Stimulated activated CD8-positive, alpha-beta memory T cell treated with anti-CD3 and anti-CD28 coated beads, Interleukin-2, amount 100 ng/mL, for 1 hour (primary cell): ENCODE measurements around the gene WDR73.
A peak's percentile ranks its signal among the peaks of the same experiment; 100 is the strongest.
"Not testable (repeated sequence)": the region's sequence is repeated elsewhere in the genome, so short reads cannot be mapped to it uniquely, and the experiment has no call there.

Experiments
- DNase-seq, 2 donors: peaks; one replicate each; pipeline ENCODE4 v3.0.0-alpha.2; 2020; ENCODE audit warnings: low read depth in 2 of 2

Gene WDR73

DNA sequence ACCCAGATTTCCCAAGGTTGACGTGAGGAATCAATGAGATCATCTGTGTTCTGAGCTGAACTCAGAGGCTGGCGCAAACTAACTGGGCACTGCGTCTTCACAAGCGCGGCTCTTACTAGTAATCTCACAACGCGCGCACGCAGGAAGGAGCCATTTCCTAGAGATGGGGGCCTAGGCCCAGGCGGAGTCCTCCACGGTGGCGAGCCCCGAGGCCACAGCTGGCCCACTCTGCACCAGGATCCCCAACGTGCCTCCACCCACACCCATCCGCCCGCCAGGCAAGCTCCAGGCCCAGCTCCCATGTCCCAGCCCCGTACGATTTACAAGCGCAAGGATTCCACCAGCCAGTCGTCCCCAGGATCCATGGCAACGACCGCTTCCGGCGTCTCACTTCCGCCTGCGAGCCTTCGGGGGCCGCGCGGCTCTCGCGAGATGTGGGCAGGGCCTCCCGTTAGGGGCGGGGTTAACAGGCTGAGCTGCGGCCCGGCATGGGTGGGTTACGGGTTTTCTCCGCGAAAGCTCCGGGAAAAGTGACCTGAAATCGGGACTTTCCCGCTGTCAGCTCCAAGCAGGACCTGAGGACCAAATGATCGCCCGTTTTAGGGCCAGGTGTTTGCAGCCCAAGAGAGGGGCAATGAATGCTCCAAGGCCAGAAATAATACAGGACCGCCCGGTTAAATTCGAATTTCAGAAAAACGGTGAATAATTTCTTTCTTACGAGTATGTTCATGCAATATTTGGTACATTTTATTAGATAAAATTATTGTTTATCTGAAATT, at the start of gene WDR73:
WDR73 (minus strand) TSS at position 374 of the 779 bp plus-strand sequence; CDS start at position 365, 9 bp downstream.
- DNase-seq = peak; percentile 95 to 96

DNA sequence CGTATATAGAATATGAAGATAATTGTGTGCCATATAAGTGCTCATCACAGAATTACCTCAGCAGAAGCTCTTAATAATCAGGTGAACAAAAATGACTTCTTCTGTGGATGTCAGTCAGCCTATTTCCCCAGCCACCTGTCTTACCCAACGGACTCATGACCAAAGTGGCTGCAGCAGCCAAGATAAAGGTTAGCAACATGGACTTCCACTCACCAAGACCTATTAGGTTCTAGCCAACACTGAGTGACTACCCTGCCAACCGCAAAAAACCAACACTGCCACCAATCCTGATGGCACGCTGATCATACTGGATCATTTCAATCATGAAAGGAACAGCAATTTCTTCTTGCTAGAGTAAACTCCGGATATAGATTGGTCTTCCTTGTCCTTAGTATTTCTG, 49.7 kb upstream of the WDR73 start:
- DNase-seq = no peak

GRCh38 chr15:84702961-84703482, 48.9 kb upstream of the WDR73 start:
- DNase-seq = no peak

DNA sequence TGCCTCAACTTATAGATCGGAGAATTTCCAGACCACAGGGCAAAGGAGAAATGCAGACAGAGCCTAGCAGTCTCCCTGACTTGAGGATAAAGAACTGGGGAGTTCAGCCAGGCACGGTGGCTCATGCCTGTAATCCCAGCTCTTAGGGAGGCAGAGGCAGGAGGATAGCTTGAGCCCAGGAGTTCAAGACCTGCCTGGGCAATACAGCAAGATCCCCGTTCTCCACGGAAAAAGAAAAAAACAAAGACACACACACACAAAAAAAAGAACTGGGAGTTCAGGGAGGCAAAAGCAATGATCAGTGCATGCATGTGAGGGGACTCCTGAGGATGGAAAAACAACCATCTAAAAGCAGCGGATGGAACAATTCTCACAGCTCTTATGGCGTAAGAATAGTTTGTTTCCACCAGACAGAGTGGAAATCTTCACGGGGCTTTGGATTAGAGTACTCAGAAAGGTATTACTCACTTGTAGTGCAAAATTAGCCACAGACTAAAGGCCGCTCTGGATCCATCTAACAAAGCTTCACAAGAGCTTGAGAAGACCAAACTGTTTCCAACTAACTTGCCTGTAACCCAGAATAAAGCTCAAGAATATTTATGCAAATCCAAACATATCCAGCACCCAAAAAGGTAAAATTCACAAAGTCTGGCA, 45.6 kb upstream of the WDR73 start:
- DNase-seq = no peak

DNA sequence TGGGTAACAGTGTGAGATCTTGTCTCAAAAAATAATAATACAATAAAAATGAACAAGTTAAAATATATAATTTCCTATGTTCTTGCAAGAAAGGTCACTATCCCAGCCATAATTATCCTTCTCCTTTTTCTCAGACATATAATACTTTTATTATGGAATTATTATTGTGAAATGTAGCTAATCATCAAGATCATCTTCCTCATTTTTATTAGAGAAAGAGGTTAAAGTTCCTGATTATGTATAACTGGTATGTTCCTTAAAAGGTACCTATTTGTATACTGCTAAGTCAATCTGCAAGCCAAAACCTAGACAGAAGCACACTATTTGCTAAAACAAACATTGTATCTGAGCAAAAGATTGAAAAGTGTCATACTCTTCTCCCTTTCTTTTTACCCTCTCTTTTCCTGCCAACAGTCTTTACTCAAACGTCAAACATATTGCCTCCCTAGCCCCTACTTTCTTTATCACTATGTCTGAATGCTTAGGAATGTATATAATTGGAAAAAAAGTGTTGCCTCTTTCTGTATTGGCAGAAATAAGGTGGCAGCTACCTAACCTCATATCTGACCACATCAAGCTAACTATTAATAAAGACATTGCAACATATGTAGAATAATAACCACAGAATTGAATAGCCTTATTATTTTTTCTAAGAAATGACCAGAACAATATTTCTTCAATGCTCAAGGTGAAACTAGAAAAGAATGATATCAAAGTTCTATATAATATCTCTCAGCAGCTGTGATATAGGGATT, 43.3 kb upstream of the WDR73 start:
- no peak for DNase-seq

DNA sequence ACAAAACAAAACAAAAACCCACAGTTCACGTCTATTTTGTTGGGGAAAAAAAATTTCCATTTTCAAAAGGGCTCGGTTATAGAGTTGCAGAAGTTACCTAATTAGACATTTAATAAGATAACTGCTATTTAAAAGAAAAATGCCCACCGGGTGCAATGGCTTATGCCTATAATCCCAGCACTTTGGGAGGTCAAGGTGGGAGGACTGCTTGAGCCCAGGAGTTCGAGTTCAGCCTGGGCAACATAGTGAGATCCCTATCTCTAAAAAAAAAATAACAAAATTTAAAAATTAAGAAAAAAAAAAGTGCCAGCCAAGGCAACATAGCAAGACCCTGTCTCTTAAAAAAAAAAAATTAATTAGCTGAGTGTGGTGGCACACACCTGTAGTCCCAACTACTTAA, 42.7 kb upstream of the WDR73 start:
- DNase-seq = no peak

GRCh38 chr15:84690342-84690741, 36.3 kb upstream of the WDR73 start:
- no peak for DNase-seq

DNA sequence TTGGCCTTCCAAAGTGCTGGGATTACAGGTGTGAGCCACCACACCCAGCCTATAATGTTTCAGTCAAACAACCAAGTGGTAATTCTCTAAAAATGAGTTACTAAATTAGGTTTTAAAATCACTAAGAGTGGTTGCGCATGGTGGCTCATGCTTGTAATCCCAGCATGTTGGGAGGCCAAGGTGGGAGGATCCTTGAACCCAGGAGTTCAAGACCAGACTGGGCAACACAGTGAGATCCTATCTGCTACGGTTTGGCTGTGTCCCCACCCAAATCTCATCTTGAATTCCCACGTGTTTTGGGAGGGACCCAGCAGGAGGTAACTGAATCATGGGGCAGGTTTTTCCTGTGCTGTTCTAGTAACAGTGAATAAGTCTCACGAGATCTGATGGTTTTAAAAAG, 35.8 kb upstream of the WDR73 start:
- no peak for DNase-seq

GRCh38 chr15:84686446-84686845, 32.4 kb upstream of the WDR73 start:
- DNase-seq = not testable (repeated sequence)

DNA sequence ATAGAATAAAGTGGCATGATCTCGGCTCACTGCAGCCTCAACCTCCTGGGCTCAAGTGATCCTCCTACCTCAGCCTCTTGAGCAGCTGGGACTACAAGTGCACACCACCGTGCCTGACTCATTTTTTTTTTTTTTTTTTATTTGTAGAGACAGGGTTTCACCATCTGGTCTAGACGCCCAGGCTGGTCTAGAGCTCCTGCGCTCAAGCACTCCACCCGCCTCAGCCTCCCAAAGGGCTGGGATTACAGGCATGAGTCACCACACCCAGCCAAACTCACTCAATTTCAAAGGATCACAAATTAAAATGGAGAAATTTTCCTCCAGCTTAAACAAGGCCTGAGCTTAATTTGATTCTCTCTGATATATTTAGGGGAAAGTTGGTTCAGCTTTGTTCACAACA, 31.2 kb upstream of the WDR73 start:
- no peak for DNase-seq

DNA sequence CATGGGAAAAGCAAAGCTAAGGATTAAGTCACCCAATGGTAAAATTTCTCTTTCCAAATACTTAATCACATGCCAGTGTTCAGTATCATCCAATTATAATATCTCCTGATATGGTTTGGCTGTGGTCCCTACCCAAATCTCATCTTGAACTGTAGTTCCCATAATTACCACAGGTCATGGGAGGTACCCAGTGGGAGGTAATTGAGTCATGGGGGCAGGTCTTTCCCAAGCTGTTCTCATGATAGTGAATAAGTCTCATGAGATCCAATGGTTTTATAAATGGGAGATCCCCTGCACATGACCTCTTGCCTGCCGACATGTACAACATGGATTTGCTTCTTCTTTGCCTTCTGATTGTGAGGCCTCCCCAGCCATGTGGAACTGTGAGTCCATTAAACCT, 30.0 kb upstream of the WDR73 start:
- DNase-seq = no peak

- no peak for DNase-seq
Measured at GRCh38 chr15:84681831-84682230, 27.7 kb upstream of the WDR73 start.

GRCh38 chr15:84671211-84671610, 17.1 kb upstream of the WDR73 start:
- DNase-seq = no peak

DNA sequence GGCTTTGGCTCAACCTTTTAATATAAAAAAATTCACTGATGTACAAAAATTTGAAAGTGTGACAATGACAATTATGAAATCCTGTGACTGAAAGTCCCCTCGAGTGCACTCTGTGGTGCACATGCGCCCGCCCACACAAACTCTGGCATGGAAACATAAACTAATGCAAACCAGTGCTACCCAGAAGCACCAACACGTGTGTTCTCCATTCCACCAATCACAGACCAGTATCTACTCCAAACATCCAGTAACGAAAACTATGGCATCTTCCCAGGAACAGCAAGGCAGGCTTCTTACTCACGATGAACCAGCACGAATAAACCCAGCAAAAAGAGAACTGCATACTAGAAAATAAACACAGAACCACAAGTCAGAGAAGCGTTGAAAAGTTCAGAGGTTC, 15.6 kb upstream of the WDR73 start:
- DNase-seq = no peak

DNA sequence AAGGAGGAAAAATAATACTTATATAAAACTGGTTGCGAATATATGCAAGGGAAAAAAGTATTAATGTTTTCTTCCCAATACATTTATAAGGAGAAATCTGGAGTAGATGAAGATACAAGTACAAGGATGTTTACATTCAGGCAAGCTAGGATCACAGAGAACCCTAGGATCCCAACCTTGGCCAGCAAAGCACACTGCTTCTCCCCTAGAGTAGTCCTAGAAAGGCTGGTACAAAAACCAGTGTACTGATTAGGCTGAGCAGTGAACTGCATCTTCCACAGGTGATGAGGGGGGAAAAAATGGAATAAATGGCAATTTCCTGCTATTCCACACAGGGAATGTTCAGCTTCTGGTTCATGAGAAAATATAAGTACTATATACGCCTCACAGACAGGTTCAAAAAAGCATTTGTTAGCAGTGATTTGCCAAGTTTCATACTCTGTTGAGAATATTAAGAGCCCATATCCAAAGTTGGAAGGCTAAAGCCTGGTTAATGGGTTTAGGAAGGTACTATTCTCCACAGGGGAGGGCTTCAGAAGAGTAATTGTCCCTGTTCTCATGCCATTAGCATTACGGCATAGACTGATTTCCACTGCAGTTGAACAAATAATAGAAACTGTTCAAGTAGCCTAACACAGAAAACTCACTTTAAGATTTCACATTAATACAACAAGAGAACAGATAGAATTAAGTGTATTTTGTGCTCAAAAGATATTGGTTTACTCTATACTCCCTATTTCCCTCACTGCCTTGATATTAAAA, 14.3 kb upstream of the WDR73 start:
- DNase-seq = no peak

GRCh38 chr15:84666373-84666772, 12.3 kb upstream of the WDR73 start:
- no peak for DNase-seq

DNA sequence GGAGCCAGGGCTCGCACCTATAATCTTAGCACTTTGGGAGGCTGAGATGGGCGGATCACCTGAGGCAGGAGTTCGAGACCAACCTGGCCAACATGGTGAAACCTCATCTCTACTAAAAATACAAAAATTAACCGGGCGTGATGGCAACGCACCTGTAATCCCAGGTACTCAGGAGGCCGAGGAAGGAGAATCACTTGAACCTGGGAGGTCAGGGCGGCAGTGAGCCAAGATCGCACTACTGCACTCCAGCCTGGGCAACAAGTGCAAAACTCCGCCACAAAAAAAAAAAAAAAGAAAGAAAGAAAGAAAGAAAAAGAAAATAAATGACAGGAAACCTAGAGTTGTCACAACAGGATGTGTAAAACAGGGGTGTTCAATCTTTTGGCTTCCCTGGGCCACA, 6.9 kb upstream of the WDR73 start:
- DNase-seq = no peak

- DNase-seq = no peak
Measured at GRCh38 chr15:84659904-84660781, 6.1 kb upstream of the WDR73 start.

DNA sequence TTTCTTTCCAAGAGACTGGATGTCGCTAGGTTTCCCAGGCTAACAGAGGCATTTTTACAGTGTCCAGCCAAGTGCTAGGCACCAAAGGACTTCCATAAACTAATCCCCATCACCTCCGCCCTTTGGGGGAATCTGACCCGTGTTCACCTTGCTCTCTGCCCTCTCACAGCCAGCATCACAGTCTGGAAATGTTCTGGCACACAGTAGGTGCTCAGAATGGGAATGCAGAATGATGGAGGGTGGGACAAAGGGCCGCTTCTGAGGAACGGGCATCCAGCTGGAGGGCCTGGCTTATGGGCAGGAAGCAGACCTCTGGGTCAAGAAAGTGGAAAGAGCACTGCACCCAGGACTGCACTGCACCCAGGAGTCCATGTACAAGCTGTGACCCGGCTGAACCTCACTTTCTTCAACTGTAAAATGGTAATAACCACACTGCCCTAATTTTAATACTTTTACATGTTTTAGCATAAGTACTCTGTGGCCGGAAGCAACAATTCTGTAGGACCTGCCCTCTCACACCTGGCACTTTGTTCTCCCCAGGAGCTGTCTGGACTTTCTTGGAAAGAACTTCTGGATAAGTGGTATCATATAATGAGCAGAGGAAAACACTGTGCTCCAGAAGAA, 4.8 kb upstream of the WDR73 start:
- DNase-seq = no peak

DNA sequence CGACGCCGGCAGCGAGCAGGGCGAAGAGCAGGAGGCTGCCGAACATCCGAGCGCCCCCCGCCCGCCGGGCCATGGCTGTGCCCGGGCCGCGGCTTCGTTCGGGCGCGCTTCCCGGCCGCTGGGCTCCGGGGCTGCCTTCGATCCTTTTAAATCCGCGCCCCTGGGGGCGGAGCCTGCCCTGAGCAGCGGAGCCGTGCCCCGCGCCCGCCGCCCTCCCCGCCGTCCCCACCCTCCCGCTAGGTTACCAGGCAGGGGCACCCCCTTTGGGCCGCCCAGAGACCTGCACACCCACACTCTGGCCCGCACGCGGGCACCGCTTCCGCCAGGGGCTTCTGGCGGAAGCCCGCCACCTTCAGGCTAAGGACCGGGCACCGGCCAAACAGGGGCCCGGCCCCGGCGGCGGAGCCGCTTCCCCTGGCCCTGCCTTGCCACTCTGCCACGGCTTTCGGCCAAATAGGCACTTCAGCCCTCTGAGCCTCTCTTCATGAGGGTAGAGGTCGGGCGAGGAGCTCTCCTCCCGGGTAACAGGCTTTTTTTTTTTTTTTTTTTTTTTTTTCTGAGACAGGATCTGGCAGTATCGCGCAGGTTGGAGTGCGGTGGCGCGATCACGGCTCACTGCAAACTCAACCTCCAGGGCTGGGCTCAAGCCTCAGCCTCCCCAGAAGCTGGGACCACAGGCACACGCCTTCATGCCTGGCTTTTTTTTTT, 4.2 kb upstream of the WDR73 start, which contains the start of gene NMB:
NMB (minus strand) TSS at position 120 of the 708 bp plus-strand sequence; CDS start at position 73, 47 bp downstream.
- peak; percentile 59 to 73 for DNase-seq
